ENCODE data around the gene PPP1R9B.

The PPP1R9B gene

DNA sequence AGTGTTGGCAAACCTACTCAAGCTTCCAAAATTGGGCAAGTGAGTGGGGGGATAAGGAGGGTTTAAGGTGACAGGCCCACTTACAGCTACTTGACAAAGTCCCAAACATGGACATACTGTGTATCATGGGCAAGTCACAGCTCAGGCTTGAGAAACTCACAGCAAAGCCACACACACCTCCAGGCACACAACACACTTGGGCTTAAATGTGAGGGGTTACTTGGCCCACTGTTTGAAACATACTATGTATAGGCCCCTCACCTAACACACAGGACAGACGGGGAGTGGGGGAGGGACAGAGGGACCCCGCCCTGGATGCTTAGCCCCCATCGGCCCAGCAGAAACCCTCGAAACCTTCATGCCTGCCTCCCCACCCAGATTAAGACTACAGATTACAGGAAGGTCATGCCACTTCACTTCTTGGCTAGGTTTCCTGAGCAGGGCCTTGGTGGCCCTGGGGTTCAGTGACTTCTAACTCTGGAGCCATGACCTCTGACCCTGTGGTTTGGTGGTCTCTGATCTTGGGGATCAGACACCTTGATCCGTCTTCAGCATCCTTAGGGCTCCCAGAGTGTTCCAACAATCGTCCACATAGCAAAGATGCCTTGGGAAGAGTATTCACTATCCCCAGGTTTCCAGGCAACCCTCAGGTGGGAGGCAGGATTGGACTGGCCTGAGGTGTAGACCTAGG is 18.2 kb downstream of the PPP1R9B start:
- H3K27ac ChIP-seq, result no peak overlapping the region
- H3K4me1 ChIP-seq (ENCODE audit: control insufficient read depth in 1 of 2, insufficient read depth in 1 of 2, low read depth in 1 of 2, low read length in 1 of 2), result peaks cover 14 to 31% of the 10 kb centered on the region in 2 experiments
- peaks cover 49% of the 10 kb centered on the region for H3K36me3 ChIP-seq
- H3K27me3 ChIP-seq, result peaks cover 49% of the 10 kb centered on the region
- TF ChIP-seq, protein P1, sequence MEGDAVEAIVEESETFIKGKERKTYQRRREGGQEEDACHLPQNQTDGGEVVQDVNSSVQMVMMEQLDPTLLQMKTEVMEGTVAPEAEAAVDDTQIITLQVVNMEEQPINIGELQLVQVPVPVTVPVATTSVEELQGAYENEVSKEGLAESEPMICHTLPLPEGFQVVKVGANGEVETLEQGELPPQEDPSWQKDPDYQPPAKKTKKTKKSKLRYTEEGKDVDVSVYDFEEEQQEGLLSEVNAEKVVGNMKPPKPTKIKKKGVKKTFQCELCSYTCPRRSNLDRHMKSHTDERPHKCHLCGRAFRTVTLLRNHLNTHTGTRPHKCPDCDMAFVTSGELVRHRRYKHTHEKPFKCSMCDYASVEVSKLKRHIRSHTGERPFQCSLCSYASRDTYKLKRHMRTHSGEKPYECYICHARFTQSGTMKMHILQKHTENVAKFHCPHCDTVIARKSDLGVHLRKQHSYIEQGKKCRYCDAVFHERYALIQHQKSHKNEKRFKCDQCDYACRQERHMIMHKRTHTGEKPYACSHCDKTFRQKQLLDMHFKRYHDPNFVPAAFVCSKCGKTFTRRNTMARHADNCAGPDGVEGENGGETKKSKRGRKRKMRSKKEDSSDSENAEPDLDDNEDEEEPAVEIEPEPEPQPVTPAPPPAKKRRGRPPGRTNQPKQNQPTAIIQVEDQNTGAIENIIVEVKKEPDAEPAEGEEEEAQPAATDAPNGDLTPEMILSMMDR (IDR thresholded peaks at IDR 0.05), result no peak
- H3K9me3 ChIP-seq, result no peaks in the 10 kb centered on the region
- H3K4me3 ChIP-seq (ENCODE audit: low read depth in 1 of 2, low read length in 1 of 2), result no peak overlapping the region

DNA sequence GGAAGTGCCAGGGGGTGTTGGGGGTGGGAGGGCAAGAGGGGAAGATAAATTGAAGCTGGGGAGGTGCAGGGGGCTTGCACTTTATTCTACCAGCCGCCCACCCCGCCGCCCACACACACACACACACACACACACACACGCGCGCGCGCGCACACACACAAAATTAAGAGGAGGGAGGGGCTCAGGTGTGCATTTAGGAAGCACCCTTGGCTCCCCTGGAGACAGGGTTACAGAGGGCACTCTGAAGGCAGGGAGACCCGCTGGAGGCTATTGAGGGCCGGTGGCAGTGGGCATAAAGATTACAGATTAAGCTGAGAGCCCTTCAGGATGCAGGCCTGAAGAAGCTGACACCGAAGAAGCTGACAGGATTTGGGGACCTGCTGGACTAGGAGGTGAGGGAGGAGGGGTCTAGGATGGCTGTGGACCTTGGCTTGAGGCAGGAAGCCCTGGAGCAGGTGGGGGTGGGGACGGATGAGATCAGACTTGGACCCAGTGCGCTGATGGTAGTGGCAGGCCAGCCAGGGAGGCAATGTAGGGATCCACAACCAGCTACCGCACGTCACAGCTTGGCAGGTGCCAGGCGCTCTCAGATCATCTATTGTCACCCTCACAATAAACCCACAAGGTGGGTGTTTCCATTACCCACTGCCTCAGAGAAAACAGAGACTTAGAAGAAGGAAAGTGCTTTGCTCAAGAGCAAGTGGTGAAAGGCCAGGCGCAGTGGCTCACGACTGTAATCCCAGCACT is 19.7 kb downstream of the PPP1R9B start:
- TF ChIP-seq, protein P1 (IDR thresholded peaks at IDR 0.05), result no peak
- Histone ChIP-seq H3K9me3 (no peaks in the 10 kb centered on the region), H3K27ac (no peak overlapping the region), H3K4me1 (ENCODE audit: control insufficient read depth in 1 of 2, insufficient read depth in 1 of 2, low read depth in 1 of 2, low read length in 1 of 2) (peaks cover 14 to 33% of the 10 kb centered on the region in 2 experiments), H3K36me3 (peaks cover 34% of the 10 kb centered on the region), H3K4me3 (ENCODE audit: low read depth in 1 of 2, low read length in 1 of 2) (no peak overlapping the region), H3K27me3 (peaks cover 64% of the 10 kb centered on the region)

DNA sequence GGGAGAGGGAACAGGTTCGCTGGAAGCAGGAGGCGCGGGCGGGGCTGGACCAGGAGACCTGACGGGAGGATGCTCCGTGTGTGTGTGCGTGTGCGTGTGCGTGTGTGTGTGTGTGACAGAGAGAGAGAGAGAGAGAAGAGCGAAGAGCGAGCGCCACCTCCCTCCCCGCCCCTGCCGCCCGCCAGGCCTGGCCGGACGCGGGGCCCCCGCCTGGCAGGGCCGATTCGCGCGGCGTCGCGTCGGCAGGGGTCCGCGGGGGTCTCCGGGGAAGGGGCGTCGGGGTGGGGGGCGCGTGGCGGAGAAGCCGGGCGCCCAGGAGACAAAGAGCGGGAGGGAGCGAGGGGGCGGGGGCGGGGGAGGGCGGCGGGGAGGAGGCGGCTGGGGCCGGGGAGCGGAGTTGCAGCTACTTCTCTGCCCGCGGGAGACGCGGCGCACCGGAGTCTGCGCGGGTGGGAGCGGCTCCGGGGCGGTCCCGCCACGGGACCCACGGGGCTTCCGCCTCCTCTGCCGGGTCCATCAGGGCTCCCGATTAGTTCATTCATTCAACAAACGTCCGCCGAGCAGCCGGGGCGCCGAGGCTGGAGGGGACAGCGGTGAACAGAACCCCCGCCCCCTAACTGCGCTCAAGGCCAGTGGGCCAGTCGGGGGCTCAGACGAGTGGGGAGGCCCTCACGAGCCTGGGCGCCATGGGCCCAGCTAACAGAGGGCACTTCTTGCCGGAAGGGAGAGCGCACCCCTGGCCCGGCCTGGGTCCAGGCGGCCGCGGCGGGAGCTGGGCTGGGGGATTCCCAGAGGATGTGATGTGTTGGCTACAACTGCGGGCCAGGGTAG is 20.5 kb downstream of the PPP1R9B start, which contains the start of gene SAMD14:
SAMD14 (minus strand) TSS at position 433 of the 831 bp plus-strand sequence. CDS start 5,201 bp downstream, outside the sequence.
- Histone ChIP-seq H3K27me3 (peaks cover 72% of the 10 kb centered on the region), H3K27ac (no peak within 1 kb of the TSS)
- TF ChIP-seq, protein P1 (IDR thresholded peaks at IDR 0.05), result no peak

DNA sequence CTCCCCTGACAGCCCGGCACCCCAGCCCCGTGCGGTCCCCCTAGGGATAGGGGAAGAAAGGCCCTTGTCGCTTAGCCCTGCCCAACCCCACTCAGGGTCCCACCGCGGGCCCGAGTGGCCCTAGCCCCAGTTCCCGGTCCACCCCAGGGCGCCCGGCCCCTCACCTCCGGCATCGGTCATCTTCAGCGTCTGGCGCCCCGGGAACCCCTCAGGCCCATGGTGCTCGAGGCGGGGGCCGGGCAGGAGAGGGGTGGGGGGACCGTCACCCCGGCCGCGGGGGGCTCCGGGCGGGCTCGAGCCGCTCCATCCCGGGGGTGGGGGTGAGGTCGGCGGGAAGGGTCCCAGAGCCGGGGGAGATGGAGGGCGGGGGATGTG is 21.1 kb downstream of the PPP1R9B start:
- no peak overlapping the region for H3K27ac ChIP-seq
- H3K4me1 ChIP-seq (ENCODE audit: control insufficient read depth in 1 of 2, insufficient read depth in 1 of 2, low read depth in 1 of 2, low read length in 1 of 2), result peaks cover 14 to 33% of the 10 kb centered on the region in 2 experiments
- H3K4me3 ChIP-seq (ENCODE audit: low read depth in 1 of 2, low read length in 1 of 2), result peak overlapping the region in 1 of 2 experiments; percentile 14
- peaks cover 78% of the 10 kb centered on the region for H3K27me3 ChIP-seq
- TF ChIP-seq, protein P1 (IDR thresholded peaks at IDR 0.05), result no peak
- H3K9me3 ChIP-seq, result no peaks in the 10 kb centered on the region
- peaks cover 20% of the 10 kb centered on the region for H3K36me3 ChIP-seq

More for the DNA sequence above, 20.5 kb downstream of the PPP1R9B start, which contains the start of gene SAMD14:
- Histone ChIP-seq H3K4me3 (ENCODE audit: low read depth in 1 of 2, low read length in 1 of 2) (peak within 1 kb of the TSS in 1 of 2 experiments; percentile 32), H3K4me1 (ENCODE audit: control insufficient read depth in 1 of 2, insufficient read depth in 1 of 2, low read depth in 1 of 2, low read length in 1 of 2) (peaks cover 14 to 33% of the 10 kb centered on the region in 2 experiments), H3K9me3 (no peaks in the 10 kb centered on the region), H3K36me3 (peaks cover 26% of the 10 kb centered on the region)

All from neutrophil (primary cell).